IPS DF 19.7 (cell line): ENCODE measurements around the gene CD46.
"Not testable (repeated sequence)": the region's sequence is repeated elsewhere in the genome, so short reads cannot be mapped to it uniquely, and the experiment has no call there.

Experiments used
- DNase-seq: peaks from one replicate; pipeline ENCODE4 v3.0.0-alpha.2; 2013; ENCODE audit warnings: low read depth, low spot score

The CD46 gene

DNA sequence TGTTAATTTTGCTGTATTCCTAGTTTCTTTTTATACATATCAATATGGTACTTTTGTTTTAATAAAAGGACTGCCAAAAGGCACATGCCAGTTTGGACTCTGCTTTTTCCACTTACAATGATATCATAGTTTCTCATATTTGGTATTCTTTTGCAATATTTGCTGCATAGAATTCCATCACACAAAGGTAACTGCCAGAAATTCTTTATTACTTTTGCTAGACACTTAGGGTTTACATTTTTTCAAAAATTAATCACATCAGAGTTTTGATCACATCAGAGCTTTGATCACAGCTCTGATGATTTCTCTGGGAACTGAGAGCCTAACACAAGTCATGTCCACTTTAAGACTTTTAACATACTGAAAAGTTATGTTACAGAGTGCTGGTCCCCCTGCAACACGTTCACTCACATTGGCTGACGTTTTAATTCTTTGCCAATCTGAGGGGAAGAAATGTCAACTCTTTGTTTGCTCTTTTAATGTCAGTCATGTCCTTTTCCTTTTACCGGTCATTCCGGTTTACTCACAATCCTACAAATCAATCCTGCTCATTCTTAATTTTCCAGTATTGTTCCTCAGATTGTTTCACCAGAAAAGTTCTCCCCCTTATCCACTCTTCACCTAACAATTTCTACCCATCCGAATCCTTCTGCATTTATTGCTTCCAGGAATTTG lies 1.1 kb upstream of the CD46 start:
- DNase-seq, result no peak

DNA sequence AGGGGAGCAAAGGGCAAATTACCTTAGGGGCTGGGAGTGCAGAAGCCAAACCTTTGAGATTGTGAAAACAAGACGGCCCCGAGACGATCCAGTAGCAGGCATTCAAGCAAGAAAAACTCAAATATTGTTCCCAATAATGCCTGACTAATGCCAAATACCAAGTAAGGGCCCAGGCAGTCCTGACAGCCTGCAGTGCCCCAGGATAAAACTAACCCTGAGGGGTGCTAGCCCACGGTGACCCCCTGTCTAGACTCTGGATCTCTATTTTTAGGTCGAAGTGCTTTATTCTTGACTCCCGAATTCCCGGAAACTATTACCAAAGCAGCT lies 428 bp upstream of the CD46 start:
- not testable (repeated sequence) for DNase-seq

DNA sequence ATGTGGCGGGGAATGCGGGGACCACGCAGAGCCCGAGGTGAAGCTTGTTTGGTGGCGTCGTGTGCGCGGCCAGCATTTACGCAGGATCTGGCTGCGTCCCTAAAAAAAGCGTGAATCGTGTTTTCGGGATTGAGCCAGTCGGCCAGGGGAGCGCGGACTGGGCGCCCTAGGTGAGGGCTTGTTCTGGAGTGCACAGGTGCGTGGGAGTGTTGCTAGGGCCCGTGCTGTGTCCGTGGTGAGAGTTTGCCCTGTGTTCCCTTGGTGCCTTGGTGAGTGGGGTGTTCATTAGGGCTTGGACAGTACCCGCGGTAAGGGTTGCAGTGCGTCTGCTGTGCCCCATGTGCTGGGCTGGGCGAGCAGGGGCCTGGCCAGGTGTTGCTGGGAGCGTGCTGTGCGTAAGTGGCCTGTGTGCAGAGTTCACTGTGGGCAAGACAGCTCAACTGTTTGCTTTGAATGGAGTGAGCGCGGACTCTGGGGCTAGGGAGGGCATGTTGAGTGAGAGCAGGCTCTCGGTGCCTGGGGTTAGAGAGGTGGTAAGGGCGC lies 673 bp downstream of the CD46 start:
- no peak for DNase-seq

DNA sequence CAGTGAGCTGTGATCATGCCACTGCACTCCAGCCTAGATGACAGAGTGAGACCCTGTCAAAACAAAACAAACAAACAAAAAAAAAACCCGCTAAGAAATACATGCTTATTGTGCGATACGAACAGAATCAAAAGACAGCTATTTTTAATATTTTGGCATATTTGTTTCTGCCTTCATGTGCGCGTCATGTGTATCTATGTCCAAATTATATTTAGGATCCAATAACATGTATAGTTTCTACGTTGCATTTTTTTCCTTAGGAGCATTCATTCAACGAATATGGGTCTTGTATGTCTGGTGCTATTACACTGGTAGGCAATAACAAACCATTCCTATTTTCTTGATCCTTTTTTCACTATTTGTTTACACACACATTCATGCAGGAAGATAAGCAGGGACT lies 1.8 kb downstream of the CD46 start:
- no peak for DNase-seq

DNA sequence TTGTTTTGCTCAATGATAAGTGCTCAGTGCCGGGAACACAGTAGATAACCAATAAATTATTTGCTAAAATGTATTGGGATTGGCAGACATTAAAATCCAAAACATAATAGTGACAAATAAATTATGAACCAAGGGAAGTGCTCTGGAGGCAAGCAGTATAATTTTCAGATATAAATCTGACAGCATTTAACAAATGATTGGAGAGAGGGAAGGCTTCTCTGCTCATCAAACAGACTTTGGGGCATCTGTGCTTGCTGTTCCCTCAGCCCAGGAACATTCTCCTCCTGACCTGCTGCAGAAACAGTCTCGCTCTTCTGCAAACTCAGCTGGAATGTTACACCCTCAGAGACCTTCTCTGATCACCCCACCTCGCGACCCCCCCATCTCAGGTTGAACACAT lies 2.2 kb downstream of the CD46 start:
- DNase-seq, result no peak

DNA sequence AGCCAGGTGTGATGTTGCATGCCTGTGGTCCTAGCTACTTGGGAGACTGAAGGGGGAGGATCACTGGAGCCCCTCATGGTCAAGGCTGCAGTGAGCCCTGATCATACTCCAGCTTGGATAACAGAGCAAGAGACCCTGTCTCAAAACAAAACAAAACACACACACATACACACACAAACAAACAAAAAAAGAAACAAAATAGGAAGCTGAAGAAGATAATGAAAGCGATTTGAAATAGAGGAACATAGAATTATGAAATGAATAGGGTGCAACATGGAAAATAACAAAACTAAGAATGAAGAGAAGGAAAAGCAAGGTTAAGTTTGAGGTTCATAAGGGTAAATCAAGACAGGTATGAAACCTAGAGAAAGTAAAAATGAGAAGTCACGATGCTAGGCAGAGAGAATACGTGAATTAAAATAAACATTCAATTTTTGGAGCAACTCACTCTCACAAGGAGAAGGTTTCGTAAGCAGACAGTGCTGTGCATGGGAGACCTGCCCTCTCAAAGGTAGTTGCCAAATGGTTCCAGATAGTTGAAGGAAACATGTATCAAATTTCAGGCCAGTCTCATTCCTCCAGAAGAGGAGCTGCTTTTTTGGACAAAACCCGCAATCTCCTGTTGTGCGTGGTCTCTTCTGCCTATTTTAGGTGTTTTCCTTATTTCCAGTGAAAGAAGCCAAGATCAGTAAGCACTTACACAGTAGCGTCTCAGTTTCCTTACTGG lies 3.3 kb downstream of the CD46 start:
- no peak for DNase-seq

DNA sequence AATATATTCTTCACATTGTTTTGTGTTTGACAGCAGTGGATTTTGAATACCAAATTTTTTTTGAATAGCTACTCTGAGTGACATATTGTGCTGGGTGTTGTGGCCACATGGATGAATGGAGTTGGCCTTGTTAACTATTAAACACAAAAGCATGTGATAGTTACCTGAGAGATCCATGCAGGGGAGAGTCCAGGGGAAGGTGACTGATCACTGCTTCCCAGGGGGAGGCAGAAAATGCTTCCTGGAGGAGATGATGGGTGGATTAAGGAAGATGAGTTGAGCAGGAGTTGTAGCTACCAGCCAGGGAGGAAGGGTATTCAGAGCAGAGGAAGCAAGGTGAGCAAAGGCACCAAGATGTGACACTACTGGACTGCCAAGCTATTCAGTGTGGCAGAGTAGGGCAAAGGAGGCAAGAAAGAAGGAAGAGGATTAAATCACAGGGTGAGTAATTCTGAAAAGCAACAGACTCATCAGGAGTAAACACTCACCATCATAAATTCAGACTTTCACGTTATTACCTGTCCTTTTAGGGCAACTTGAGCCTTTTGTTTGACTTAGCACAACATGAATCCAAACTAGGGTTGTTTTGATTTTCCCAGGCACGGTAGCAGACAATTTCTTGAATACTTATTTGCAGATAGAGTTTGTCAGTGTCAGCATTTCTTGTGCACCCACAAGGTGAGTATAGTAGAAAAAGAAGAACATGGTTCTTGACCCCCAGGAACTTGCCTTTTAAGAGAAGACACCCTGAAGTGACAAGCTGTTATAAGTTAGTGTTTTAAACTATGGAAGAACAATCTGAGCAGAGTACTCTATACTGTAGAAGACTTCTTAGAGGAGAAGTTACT lies 4.2 kb downstream of the CD46 start:
- DNase-seq, result no peak

DNA sequence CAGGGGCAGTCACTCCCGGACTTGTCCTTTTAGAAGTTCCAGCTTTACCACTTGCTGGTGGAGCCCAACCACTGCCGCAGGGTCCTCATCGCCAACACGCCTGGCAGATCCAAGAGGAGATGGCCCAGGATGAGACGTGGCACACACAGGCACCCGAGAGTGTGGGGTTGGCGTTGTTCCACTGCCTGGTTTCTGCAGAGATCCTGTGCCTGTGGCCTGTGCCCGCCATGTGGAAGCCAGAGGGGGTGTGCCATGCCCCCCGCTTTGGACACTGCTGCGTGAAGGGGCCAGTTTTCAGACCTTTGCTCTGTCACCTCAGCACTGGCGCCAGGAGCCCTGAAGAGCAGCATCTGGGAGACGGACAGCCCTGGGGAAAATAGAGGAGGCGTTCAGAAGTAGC lies 10.8 kb downstream of the CD46 start:
- no peak for DNase-seq

DNA sequence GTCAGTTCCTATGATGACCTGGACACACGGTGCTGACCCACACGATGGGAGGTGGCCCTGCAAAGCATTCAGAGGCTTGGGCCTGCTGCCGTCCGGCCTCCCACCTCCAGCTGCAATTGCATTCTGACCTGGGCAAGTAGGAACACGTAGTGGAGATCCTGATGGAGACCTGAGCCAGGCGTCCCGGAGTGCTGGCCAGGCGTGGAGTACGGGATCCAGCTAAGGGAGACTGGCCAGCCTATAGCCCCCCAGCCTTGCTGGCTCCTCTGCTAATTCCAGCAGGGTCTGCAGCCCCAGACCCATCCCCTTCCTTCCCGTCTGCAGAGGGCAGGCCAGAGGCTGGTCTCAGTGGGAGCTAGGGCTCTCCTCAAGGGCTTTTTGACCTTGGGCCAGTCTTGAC lies 11.2 kb downstream of the CD46 start:
- DNase-seq, result no peak

DNA sequence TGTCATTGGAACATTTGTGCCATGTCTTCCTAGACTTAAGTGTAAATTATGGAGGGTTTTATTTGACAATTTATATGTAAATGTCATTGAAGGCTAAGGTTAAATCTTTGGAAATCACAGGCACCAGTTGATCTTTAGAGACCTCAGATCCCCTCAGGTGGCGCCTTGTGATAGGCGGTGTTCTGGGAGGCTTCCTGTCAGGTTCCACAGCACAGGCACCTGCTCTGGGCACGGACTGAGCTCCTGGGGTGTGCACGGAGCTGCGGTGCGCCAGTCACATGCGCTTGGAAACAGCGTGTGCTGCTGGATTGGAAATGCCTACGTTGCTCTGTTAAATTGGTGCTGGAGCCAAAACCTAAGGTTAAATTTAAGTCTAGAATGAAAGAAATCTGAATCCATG lies 12.1 kb downstream of the CD46 start:
- no peak for DNase-seq

DNA sequence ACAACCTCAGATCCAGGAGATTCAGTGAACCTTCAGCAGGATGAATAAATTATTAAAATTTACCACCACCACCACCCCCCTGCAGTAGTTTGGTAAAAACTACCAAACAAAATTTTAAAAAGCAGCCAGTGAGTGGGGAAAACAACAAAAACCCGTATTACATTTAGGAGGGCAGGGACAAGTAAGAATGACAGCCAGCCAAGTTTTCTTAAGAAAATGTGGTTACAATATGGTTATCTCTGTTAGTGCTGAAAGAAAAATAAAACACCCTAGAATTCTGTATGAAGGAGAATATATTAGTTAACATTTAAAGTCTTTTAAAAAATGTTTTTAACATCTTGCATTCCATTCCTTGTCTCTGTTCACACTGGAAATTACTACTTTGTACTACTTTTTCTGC lies 14.7 kb downstream of the CD46 start:
- DNase-seq, result no peak

DNA sequence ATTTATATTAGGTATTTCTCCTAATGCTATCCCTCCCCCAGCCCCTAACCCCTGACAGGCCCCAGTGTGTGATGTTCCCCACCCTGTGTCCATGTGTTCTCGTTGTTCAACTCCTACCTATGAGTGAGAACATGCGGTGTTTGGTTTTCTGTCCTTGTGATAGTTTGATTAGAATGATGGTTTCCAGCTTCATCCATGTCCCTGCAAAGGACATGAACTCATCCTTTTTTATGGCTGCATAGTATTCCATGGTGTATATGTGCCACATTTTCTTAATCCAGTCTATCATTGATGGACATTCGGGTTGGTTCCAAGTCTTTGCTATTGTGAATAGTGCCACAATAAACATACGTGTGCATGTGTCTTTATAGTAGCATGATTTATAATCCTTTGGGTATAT lies 18.7 kb downstream of the CD46 start:
- DNase-seq, result not testable (repeated sequence)

DNA sequence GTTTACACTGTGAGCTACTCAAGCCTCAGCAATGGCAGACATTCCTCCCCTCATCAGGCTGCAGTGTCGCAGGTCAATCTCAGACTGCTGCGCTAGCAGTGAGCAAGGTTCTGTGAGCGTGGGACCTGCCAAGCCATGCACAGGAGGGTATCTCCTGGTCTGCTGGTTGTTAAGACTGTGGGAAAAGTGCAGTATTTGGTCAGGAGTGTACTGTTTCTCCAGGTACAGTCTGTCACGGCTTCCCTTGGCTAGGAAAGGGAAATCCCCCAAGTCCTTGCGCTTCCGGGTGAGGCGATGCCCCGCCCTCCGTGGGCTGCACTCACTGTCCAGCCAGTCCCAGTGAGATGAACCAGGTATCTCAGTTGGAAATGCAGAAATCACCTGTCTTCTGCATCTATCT lies 24.2 kb downstream of the CD46 start:
- DNase-seq, result not testable (repeated sequence)

DNA sequence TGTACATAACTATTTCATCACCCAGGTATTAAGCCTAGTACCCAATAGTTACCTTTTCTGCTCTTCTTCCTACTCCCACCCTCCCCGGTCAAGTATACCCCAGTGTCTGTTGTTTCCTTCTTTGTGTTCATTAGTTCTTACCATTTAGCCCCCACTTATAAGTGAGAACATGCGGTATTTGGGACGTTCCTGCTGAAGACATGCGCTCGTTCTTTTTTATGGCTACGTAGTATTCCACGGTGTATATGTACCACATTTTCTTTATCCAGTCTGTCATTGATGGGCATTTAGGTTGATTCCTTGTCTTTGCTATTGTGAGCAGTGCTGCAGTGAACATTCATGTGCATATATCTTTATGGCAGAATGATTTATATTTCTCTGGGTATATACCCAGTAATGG lies 25.6 kb downstream of the CD46 start:
- not testable (repeated sequence) for DNase-seq

DNA sequence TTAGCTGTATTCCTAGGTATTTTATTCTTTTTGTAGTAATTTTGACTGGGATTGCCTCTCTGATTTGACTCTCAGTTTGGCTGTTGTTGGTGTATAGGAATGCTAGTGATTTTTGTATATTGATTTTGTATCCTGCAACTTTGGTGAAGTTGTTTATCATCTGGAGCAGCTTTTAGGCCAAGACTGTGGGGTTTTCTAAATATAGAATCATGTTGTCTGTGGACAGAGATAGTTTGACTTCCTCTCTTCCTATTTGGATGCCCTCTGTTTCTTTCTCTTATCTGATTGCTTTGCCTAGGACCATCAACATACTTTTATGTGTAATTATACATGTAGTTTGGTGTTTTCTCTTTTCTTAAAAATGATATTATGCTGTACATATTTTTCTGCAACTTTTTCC lies 27.2 kb downstream of the CD46 start:
- DNase-seq, result no peak

DNA sequence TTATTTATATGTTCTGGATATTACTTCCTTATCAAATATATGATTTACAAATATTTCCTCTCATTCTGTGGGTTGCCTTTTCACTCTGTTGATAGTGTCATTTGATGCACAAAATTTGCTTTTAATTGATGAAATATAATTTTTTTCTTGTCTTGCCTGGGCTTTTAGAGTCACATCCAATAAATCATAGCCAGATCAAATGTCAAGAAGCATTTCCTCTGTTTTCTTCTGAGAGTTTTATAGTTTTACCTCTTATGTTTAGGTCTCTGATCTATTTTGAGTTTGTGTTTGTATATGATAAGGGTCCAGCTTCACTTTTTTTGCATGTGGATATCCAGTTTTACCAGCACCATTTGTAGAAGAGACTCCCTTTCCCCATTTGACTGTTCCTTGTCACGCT lies 29.5 kb downstream of the CD46 start:
- DNase-seq, result no peak

DNA sequence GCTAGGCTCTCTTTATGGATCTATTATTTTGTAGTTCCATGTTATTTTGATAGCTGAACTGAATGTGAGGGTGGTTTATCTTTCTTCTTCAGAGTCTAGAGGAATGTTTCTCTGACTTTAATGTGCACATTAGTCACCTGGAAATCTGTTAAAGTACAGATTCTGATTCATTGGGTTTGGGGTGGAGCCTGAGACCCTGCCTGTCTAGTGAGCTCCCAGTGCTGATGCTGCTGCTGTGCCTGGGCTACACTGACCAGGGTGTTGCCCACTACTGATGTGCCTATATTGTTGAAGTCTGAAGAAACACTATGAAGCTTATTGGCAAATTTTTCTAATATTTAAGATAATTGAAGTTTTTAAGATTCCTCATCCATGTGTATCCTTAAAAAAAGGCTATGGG lies 35.9 kb downstream of the CD46 start:
- no peak for DNase-seq

DNA sequence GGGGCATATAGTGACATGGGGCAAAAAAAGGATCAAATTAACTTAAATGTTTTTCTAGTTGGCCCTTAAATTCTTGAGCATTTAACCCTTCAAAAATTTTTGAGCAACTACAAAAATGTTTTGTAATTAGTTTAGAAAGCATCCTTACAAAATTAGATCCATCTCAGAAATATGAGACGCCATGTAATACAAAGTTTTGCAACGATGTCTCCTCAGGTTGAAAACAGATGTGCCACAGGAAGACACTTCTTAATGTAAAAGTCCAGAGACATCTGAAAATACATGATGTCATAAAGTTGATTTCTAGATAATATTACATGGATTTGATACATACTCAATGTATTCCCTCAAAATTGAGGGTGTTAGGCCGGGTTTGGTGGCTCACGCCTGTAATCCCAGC lies 37.5 kb downstream of the CD46 start:
- no peak for DNase-seq

DNA sequence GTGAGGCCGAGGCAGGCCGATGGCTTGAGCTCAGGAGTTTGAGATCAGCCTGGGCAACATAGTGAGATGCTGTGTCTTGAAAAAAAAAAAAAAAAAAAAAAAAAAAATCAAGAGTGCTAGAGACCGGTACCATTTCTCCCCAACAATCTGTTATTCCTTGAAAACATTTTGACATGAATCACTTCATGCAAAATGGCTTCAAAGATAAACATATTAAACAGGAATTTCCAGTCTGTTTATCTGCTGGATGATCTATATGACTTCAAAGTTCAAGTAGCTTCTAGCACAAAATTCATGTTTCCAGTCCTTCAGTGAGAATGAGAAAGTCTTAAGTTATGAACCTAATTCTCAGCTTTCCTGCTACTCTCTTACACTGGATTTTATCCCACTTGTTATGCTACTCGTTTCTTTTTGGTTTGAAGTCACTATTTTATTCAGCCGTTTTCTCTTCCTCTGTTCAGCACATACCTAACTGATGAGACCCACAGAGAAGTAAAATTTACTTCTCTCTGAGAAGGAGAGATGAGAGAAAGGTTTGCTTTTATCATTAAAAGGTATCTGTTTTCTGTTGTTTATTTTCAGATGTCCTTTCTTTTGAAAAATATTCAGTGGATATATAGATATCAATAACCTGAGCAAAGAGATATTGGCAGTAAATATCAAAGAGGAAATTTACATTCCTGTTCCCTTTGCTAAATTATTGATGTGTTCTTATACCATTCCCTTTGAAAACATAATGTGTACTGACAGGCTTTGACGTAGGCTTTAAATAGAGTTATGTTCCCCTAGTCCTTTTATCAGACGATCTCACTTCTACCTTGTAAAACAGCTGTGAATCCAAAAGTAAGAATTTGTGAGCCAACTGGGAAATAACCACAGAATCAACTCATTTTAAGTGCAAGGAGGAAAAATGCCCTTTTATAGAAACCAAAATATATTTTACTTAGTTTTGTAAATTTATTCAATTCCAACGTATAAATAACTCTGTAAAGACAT lies 38.2 kb downstream of the CD46 start:
- no peak for DNase-seq

DNA sequence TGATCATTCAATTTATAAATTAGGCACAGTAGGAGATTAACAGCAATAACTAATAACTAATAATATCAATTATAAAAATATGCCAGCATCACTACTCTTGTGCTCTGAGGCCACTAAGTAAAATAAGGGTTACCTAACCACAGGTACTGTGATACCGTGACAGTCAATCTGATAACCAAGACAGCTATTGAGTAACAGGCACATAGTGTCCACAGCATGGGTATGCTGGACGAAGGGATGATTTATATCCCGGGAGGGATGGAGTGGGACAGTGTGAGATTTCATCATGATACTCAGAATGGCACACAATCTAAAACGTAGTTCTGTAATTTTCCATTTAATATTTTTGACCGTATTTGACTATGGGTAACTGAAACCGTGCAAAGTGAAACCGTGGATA lies 39.4 kb downstream of the CD46 start:
- DNase-seq, result no peak

DNA sequence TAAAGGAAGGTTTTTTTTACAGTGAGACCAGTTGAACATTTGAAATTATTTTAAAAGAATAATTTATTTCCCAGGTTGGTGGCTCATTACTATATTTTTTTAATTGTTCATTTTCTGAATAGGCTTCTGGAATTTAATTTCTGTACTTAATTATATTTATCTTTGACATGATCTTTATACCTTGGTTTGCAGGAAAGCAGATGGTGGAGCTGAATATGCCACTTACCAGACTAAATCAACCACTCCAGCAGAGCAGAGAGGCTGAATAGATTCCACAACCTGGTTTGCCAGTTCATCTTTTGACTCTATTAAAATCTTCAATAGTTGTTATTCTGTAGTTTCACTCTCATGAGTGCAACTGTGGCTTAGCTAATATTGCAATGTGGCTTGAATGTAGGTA lies 41.5 kb downstream of the CD46 start:
- DNase-seq, result no peak
